HG02938 (cell line): ENCODE measurements around the gene COL6A3.

Experiments
- ATAC-seq: cut with Tn5 transposase; IDR thresholded peaks from one replicate; pipeline ENCODE4 v1.9.1; 2021; ENCODE audit warnings: mild to moderate bottlenecking, moderate library complexity; ENCODE audit not compliant: unreplicated experiment

The COL6A3 gene

GRCh38 chr2:237276716-237277490 lies 137.1 kb downstream of the COL6A3 start:
- ATAC-seq, result no peak
